ENCODE results near the gene PRRC2C. TPM values are rescaled to one million over a fixed set of nuclear protein-coding genes. Genes with fewer than 3 reads are reported as not detected.

The PRRC2C gene
- total RNA-seq, 1 experiment from 2014 or later = 267 TPM

DNA sequence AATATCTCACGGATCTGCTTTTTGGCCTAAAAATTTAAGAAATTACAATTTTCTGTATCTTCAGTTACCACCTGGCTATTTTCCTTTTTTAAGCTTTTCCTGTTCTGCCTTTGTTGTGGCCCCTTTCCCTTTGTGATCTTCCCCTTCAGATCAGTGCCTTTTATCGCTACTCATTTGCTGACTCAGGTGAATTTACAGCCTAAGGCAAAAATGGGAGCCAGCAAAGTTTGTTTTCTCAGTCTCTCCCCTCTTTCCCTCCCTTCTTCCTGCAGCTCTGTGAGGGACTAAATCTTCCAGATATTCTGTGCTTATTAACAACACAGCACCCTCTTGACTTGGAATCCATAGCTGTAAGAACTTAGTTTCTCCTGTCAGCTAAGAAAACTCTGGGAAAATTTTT, 5.3 kb upstream of the PRRC2C start:
- Histone ChIP-seq H2BK120ac (ENCODE audit: low read depth, low read length, poor library complexity, severe bottlenecking) (no peak overlapping the region), H3K27me3 (ENCODE audit: insufficient read depth, low read length) (no peaks in the 10 kb centered on the region; the same call in 1 of the 2 replicates), H3K18ac (ENCODE audit: insufficient read length, low read depth, low read length) (no peak overlapping the region), H3K9ac (ENCODE audit: extremely low read depth, insufficient read length, low read length) (no peak overlapping the region), H4K20me1 (ENCODE audit: control insufficient read depth, insufficient read depth, insufficient read length) (no peaks in the 10 kb centered on the region), H2BK5ac (ENCODE audit: insufficient read length, low read length) (no peak overlapping the region), H3K14ac (ENCODE audit: insufficient read depth, low read length) (no peak overlapping the region), H3K56ac (ENCODE audit: insufficient read length, low read depth, low read length) (no peak overlapping the region), H4K5ac (ENCODE audit: insufficient read length, low read depth, low read length) (no peak overlapping the region), H3K79me1 (ENCODE audit: insufficient read depth, low read depth, low read length, poor library complexity, severe bottlenecking) (no peaks in the 10 kb centered on the region), H3K4me2 (ENCODE audit: insufficient read depth, insufficient read length, low read length) (no peak overlapping the region), H4K91ac (ENCODE audit: insufficient read length, low read depth, low read length) (no peak overlapping the region), H3T11ph (ENCODE audit: low read length) (no peak overlapping the region), H2AFZ (ENCODE audit: low read length) (peak overlapping the region; percentile 90), H4K8ac (replicated peaks; ENCODE audit: insufficient read length, low read depth, low read length) (no peak overlapping the region), H2BK12ac (ENCODE audit: insufficient read length, low read depth, low read length) (no peak overlapping the region), H3K79me2 (ENCODE audit: insufficient read depth, low read length) (no peaks in the 10 kb centered on the region), H3K23me2 (ENCODE audit: insufficient read length, low read depth, low read length, poor library complexity, severe bottlenecking) (no peaks in the 10 kb centered on the region), H2BK20ac (ENCODE audit: low read depth, low read length, poor library complexity, severe bottlenecking) (no peak overlapping the region), H2BK15ac (ENCODE audit: low read depth, low read length) (no peak overlapping the region), H2AK5ac (ENCODE audit: insufficient read length, low read length) (no peak overlapping the region), H3K27ac (ENCODE audit: insufficient read length, low read depth, low read length) (no peak overlapping the region), H3K23ac (ENCODE audit: insufficient read length, low read depth, low read length) (no peak overlapping the region), H3K4me1 (ENCODE audit: insufficient read depth, low read length) (no peaks in the 10 kb centered on the region), H3K9me3 (ENCODE audit: control insufficient read depth, low read depth, low read length) (no peaks in the 10 kb centered on the region), H3K4ac (ENCODE audit: low read depth, low read length) (no peak overlapping the region)
- Mint-ChIP-seq H3K36me3 (ENCODE audit: insufficient read depth in 1 of 3, low read depth in 3 of 3) (no peaks in the 10 kb centered on the region), H3K4me3 (no peak overlapping the region), H3K4me1 (peaks cover 11 to 12% of the 10 kb centered on the region in 2 experiments), H3K27ac (peak overlapping the region in 1 of 3 experiments; percentile 76; a peak in 2 of 7 replicates), H3K9me3 (no peaks in the 10 kb centered on the region), H3K27me3 (ENCODE audit: low read depth) (no peaks in the 10 kb centered on the region)
- no peak for DNase-seq
- WGBS (ENCODE audit: extremely low coverage, insufficient read length, low lambda C conversion rate) = no CpG with 5 or more reads among the region's 2 CpGs
- TF ChIP-seq, protein P1, sequence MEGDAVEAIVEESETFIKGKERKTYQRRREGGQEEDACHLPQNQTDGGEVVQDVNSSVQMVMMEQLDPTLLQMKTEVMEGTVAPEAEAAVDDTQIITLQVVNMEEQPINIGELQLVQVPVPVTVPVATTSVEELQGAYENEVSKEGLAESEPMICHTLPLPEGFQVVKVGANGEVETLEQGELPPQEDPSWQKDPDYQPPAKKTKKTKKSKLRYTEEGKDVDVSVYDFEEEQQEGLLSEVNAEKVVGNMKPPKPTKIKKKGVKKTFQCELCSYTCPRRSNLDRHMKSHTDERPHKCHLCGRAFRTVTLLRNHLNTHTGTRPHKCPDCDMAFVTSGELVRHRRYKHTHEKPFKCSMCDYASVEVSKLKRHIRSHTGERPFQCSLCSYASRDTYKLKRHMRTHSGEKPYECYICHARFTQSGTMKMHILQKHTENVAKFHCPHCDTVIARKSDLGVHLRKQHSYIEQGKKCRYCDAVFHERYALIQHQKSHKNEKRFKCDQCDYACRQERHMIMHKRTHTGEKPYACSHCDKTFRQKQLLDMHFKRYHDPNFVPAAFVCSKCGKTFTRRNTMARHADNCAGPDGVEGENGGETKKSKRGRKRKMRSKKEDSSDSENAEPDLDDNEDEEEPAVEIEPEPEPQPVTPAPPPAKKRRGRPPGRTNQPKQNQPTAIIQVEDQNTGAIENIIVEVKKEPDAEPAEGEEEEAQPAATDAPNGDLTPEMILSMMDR (conservative IDR thresholded peaks at IDR 0.05) = no peak
